ENCODE data around the gene PEAR1. TPM values are rescaled to one million over a fixed set of nuclear protein-coding genes. Genes with fewer than 3 reads are reported as not detected.
"Not testable (repeated sequence)": the region's sequence is repeated elsewhere in the genome, so short reads cannot be mapped to it uniquely, and the experiment has no call there.

The PEAR1 gene
- polyA plus RNA-seq, 1 of the 3 experiments (the other 2 are of a cell fraction): 1.2 TPM

DNA sequence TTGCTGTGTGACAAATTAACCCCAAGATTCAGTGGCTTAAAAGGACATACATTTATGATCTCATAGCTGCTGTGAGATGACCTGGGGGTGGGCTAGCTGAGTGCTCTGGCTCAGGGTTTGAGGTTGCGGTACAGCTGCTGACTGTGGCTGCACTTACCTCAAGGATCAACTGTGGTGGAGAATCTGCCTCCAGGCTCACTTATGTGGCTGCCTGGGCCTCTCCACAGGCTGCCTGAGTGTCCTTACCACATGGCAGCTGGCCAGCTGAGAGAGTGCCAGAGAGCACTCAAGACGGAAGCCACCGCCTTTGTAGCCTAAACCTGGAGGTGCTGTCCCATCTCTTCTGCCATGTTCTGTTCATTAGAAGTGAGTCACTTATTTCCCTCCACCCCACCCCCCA lies 32.7 kb downstream of the PEAR1 start (continued):
- TF ChIP-seq RXRA (IDR thresholded peaks at IDR 0.05; ENCODE audit: borderline replicate concordance, low read depth): no peak
- TF ChIP-seq PBX3 (IDR thresholded peaks at IDR 0.05): no peak
- no peak for TF ChIP-seq POLR2AphosphoS5 (IDR thresholded peaks at IDR 0.05; ENCODE audit: low read depth, low read length)
- no peak for TF ChIP-seq TEAD4 (IDR thresholded peaks at IDR 0.05; ENCODE audit: borderline replicate concordance, insufficient read depth)
- no peak for TF ChIP-seq NRF1 (IDR thresholded peaks at IDR 0.05; ENCODE audit: low read depth, low read length)
- peak; percentile 85 for TF ChIP-seq NFIC (IDR thresholded peaks at IDR 0.05; ENCODE audit: borderline replicate concordance)
- TF ChIP-seq TCF12 (IDR thresholded peaks at IDR 0.05): peak; percentile 40; the same call in 1 of the 2 replicates
- TF ChIP-seq RAD21 (IDR thresholded peaks at IDR 0.05; ENCODE audit: low read length): no peak
- no peak for TF ChIP-seq MXI1 (IDR thresholded peaks at IDR 0.05; ENCODE audit: low read depth, low read length)
- no peak; the same call in 1 of the 2 replicates for TF ChIP-seq JUND (IDR thresholded peaks at IDR 0.05)
- no peak for TF ChIP-seq CTCF (IDR thresholded peaks at IDR 0.05)
- TF ChIP-seq EP300 (IDR thresholded peaks at IDR 0.05; ENCODE audit: borderline replicate concordance in 1 of 2, low read depth in 1 of 2, low read length in 1 of 2): no peak; a peak in 1 of 4 replicates
- peak; percentile 8; the same call in 1 of the 2 replicates for TF ChIP-seq GATA2 (CRISPR knock-in tag; IDR thresholded peaks at IDR 0.05)
- TF ChIP-seq, protein P1, sequence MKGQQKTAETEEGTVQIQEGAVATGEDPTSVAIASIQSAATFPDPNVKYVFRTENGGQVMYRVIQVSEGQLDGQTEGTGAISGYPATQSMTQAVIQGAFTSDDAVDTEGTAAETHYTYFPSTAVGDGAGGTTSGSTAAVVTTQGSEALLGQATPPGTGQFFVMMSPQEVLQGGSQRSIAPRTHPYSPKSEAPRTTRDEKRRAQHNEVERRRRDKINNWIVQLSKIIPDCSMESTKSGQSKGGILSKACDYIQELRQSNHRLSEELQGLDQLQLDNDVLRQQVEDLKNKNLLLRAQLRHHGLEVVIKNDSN (IDR thresholded peaks at IDR 0.05; ENCODE audit: borderline replicate concordance, low read depth): no peak

GRCh38 chr1:156926695-156927094 lies 33.2 kb downstream of the PEAR1 start:
- Histone ChIP-seq H3F3A (replicated peaks; ENCODE audit: insufficient read depth) (peaks cover 15% of the 10 kb centered on the region), H3K4me1 (ENCODE audit: control insufficient read depth in 1 of 2, insufficient read depth in 2 of 2, low read depth in 1 of 2, low read length in 1 of 2) (peaks cover 5 to 25% of the 10 kb centered on the region in 2 experiments; a peak in 2 of 4 replicates)
- not testable (repeated sequence) for H3K9me3 ChIP-seq; H4K20me1 ChIP-seq (ENCODE audit: insufficient read depth); H3K27ac ChIP-seq (ENCODE audit: low read depth in 2 of 2, low read length in 1 of 2); H3K9me2 ChIP-seq; H3K4me2 ChIP-seq; DNase-seq; H3K36me3 ChIP-seq (replicated peaks in 1 of 2; ENCODE audit: control insufficient read depth in 1 of 2, insufficient read depth in 2 of 2, low read length in 1 of 2); H3K4me3 ChIP-seq (ENCODE audit: low read depth in 2 of 2, low read length in 1 of 2); H3K27me3 ChIP-seq (ENCODE audit: insufficient read depth); H2AFZ ChIP-seq (ENCODE audit: low read depth); H3K79me2 ChIP-seq (ENCODE audit: insufficient read depth); H3K9ac ChIP-seq
- CTCF ChIA-PET: interaction anchor here (0.8 to 12.9 kb wide), 19 partner anchors 10 to 283 kb away, joined by 3 to 308 read pairs (median 34); partner anchors contain the start of genes INSRR, NTRK1 and PEAR1
- POLR2A ChIA-PET: interaction anchor here (2.7 kb wide), 1 partner anchor 13 kb away, joined by 15 read pairs; no protein-coding TSS in a partner anchor
- 87% methylated on average over 6 of the region's 6 CpGs for WGBS (ENCODE audit: low lambda C conversion rate)
